HEK293 (cell line): ENCODE results near the gene NEIL1.
"Not testable (repeated sequence)": the region's sequence is repeated elsewhere in the genome, so short reads cannot be mapped to it uniquely, and the experiment has no call there.

Experiments used
- CTCF ChIA-PET: fragments of 350-600 bp; formaldehyde crosslinking; extraction: SDS; loops from one replicate; lab custom pipeline; 2021; ENCODE audit warnings: antibody characterized with exemption; lab: Yijun Ruan, JAX
- POLR2A ChIA-PET: fragments of 300-600 bp; formaldehyde crosslinking; extraction: SDS; loops from one replicate; lab custom pipeline; 2020; ENCODE audit warnings: antibody characterized with exemption, inconsistent platforms; lab: Yijun Ruan, JAX
- H3K27ac ChIP-seq: fragments of 200-500 bp; sonication (Bioruptor generic); 2 replicates; pipeline ENCODE4 v1.5.1; 2014; ENCODE audit warnings: low read depth, low read length, control low read depth, inconsistent platforms; ENCODE audit errors: extremely low read depth
- H3K36me3 ChIP-seq, 2 experiments: fragments of 200-500 bp in 1 of 2; sonication (Bioruptor generic) in 1 of 2; 1 replicate in 1 of 2; 2 replicates in 1 of 2; pipeline ENCODE4 v1.5.1; 2014 to 2017; ENCODE audit warnings: inconsistent platforms in 2 of 2, low read length in 2 of 2; ENCODE audit not compliant: control insufficient read depth in 2 of 2, insufficient read depth in 1 of 2
- H3K4me1 ChIP-seq: fragments of 200-500 bp; sonication (Bioruptor generic); 2 replicates; pipeline ENCODE4 v1.5.1; 2014; ENCODE audit warnings: mild to moderate bottlenecking, low read length, inconsistent platforms; ENCODE audit not compliant: control insufficient read depth, insufficient read depth
- H3K4me3 ChIP-seq: 2 replicates; pipeline ENCODE4 v1.5.1; 2011; ENCODE audit warnings: low read depth, mild to moderate bottlenecking, control low read depth, low read length, moderate library complexity
- H3K9me3 ChIP-seq: fragments of 200-500 bp; sonication (Bioruptor generic); 2 replicates; pipeline ENCODE4 v1.5.1; 2014; ENCODE audit warnings: low read depth, low read length, inconsistent platforms; ENCODE audit not compliant: control insufficient read depth, insufficient read depth
- GLIS1 ChIP-seq: fragments of 450-650 bp; formaldehyde crosslinking; IDR thresholded peaks from 2 replicates; pipeline ENCODE4 v1.5.1; 2016; ENCODE audit warnings: missing biosample characterization, missing genetic modification characterization
- ZBTB21 ChIP-seq: fragments of 450-650 bp; formaldehyde crosslinking; IDR thresholded peaks from 2 replicates; pipeline ENCODE4 v1.5.1; 2017; ENCODE audit warnings: missing biosample characterization, missing genetic modification characterization
- ZEB2 ChIP-seq: fragments of 450-650 bp; formaldehyde crosslinking; IDR thresholded peaks from 2 replicates; pipeline ENCODE4 v1.5.1; 2016; ENCODE audit warnings: missing biosample characterization, missing genetic modification characterization
- ZNF169 ChIP-seq: fragments of 450-650 bp; formaldehyde crosslinking; IDR thresholded peaks from 2 replicates; pipeline ENCODE4 v1.5.1; 2016; ENCODE audit warnings: missing biosample characterization, missing genetic modification characterization
- ZNF23 ChIP-seq: fragments of 450-650 bp; formaldehyde crosslinking; IDR thresholded peaks from 2 replicates; pipeline ENCODE4 v1.5.1; 2016; ENCODE audit warnings: missing biosample characterization, missing genetic modification characterization, borderline replicate concordance
- ZNF335 ChIP-seq: fragments of 450-650 bp; formaldehyde crosslinking; conservative IDR thresholded peaks from 2 replicates; pipeline ENCODE4 v1.5.1; 2016; ENCODE audit warnings: missing biosample characterization, missing genetic modification characterization
- ZNF529 ChIP-seq: fragments of 450-650 bp; formaldehyde crosslinking; IDR thresholded peaks from 2 replicates; pipeline ENCODE4 v1.5.1; 2017; ENCODE audit warnings: missing genetic modification characterization, missing biosample characterization; ENCODE audit not compliant: insufficient replicate concordance
- ZNF621 ChIP-seq: fragments of 450-650 bp; formaldehyde crosslinking; IDR thresholded peaks from 2 replicates; pipeline ENCODE4 v1.5.1; 2017; ENCODE audit warnings: missing biosample characterization, missing genetic modification characterization
- ZNF623 ChIP-seq: fragments of 450-650 bp; formaldehyde crosslinking; IDR thresholded peaks from 2 replicates; pipeline ENCODE4 v1.5.1; 2016; ENCODE audit warnings: missing biosample characterization, missing genetic modification characterization
- ZNF837 ChIP-seq: fragments of 450-650 bp; formaldehyde crosslinking; IDR thresholded peaks from 2 replicates; pipeline ENCODE4 v1.5.1; 2016; ENCODE audit warnings: missing biosample characterization, missing genetic modification characterization
- TF ChIP-seq, protein P1 (sequence below): fragments of 450-650 bp; formaldehyde crosslinking; IDR thresholded peaks from 2 replicates; pipeline ENCODE4 v1.5.1; 2017; ENCODE audit warnings: missing biosample characterization, missing genetic modification characterization
- TF ChIP-seq, protein P2 (sequence below): fragments of 450-650 bp; formaldehyde crosslinking; IDR thresholded peaks from 2 replicates; pipeline ENCODE4 v1.5.1; 2017; ENCODE audit warnings: missing biosample characterization, missing genetic modification characterization
- TF ChIP-seq, protein P3 (sequence below): fragments of 450-650 bp; formaldehyde crosslinking; IDR thresholded peaks from 2 replicates; pipeline ENCODE4 v1.5.1; 2016; ENCODE audit warnings: missing biosample characterization, missing genetic modification characterization
- TF ChIP-seq, protein P4 (sequence below): fragments of 450-650 bp; formaldehyde crosslinking; IDR thresholded peaks from 2 replicates; pipeline ENCODE4 v1.5.1; 2016; ENCODE audit warnings: missing biosample characterization, missing genetic modification characterization
- TF ChIP-seq, protein P5 (sequence below): fragments of 450-650 bp; formaldehyde crosslinking; IDR thresholded peaks from 2 replicates; pipeline ENCODE4 v1.5.1; 2016; ENCODE audit warnings: missing biosample characterization, missing genetic modification characterization

Gene NEIL1, protein sequence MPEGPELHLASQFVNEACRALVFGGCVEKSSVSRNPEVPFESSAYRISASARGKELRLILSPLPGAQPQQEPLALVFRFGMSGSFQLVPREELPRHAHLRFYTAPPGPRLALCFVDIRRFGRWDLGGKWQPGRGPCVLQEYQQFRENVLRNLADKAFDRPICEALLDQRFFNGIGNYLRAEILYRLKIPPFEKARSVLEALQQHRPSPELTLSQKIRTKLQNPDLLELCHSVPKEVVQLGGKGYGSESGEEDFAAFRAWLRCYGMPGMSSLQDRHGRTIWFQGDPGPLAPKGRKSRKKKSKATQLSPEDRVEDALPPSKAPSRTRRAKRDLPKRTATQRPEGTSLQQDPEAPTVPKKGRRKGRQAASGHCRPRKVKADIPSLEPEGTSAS

DNA sequence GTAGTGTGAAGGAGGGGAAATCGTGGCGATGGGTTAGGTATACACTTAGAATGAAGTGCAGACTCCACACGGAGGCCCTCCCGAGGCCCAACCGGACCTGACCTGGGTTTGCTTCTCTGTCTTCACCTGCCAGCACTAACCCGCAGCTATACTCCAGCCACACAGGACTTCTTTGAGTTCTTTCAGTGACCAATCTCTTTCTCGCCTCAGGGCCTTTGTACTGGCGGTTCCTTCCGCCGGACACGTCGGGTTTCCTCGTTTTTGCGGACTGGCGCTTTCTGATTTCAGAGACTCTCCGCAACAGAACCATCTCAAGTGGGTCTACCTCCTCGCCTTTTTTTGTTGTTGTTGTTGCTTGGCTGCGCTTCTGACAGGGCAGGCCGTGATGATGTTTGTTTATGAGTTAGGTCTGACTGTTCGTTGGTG is at the start of gene NEIL1:
Gene NEIL1 (plus strand): TSS at position 244 of the 426 bp plus-strand sequence. CDS start 1,867 bp downstream, outside the sequence.
- ChIA-PET POLR2A (interaction anchor here (0.9 to 3.3 kb wide), 6 partner anchors 12 to 304 kb away, joined by 3 to 31 read pairs (median 3); partner anchors contain the start of genes COMMD4, IMP3, MAN2C1 and SNUPN), CTCF (no interaction called here)
- peak within 1 kb of the TSS; percentile 88 for H3K27ac ChIP-seq
- peaks cover 10 to 14% of the 10 kb centered on the region in 2 experiments; a peak in 2 of 3 replicates for H3K36me3 ChIP-seq
- peaks cover 6% of the 10 kb centered on the region; the same call in 1 of the 2 replicates for H3K4me1 ChIP-seq
- no peaks in the 10 kb centered on the region for H3K9me3 ChIP-seq
- peak within 1 kb of the TSS; percentile 62 for H3K4me3 ChIP-seq
- TF ChIP-seq, protein P1, sequence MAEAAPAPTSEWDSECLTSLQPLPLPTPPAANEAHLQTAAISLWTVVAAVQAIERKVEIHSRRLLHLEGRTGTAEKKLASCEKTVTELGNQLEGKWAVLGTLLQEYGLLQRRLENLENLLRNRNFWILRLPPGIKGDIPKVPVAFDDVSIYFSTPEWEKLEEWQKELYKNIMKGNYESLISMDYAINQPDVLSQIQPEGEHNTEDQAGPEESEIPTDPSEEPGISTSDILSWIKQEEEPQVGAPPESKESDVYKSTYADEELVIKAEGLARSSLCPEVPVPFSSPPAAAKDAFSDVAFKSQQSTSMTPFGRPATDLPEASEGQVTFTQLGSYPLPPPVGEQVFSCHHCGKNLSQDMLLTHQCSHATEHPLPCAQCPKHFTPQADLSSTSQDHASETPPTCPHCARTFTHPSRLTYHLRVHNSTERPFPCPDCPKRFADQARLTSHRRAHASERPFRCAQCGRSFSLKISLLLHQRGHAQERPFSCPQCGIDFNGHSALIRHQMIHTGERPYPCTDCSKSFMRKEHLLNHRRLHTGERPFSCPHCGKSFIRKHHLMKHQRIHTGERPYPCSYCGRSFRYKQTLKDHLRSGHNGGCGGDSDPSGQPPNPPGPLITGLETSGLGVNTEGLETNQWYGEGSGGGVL (tag by site-specific recombination), result no peak
- TF ChIP-seq ZNF169 (tag by site-specific recombination) (no peak), ZNF623 (tag by site-specific recombination) (peak; percentile 48; the same call in 1 of the 2 replicates)

DNA sequence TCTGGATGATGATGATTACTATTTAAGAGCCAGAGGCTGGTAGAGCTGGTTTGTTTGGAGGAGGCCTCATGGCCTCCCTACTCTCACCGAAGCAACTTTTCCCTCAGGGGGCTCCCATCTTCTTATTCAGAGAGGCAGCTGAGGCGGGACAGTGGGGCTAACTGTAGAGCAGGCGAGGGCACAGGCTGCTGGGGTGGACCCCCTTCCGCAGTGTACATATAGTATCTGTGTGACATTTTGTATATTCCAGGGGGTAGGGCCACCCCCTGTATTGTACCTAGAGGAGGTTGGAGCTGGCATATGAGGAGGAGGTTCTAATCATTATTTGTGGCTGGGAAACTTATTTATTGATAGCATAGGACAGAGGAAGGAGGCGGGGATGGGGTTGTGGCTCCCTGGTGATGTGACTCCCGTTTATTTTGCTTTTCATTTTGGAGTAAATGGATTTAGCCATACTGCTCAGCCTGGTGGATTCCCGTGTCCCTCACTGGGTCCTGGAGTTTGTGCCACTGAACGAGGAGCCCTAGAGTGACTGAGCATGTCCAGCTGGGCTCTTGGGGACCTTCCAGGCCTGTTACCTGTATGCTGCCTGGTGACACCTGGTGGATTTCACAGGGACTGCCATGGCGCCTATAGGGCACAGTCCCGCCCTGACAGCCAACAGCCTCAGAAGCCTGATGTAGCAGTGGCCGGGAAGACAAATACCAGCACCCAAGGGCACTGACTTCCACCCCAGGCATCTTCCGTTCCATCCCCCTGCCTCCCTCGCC is 48.1 kb upstream of the NEIL1 start:
- H3K4me3 ChIP-seq, H3K36me3 ChIP-seq, H3K9me3 ChIP-seq, H3K27ac ChIP-seq, H3K4me1 ChIP-seq, POLR2A ChIA-PET: not testable (repeated sequence)
- CTCF ChIA-PET, result interaction anchor here (0.6 to 2.1 kb wide), 3 partner anchors 98 to 269 kb away, joined by 3 to 12 read pairs (median 3); no protein-coding TSS in a partner anchor

DNA sequence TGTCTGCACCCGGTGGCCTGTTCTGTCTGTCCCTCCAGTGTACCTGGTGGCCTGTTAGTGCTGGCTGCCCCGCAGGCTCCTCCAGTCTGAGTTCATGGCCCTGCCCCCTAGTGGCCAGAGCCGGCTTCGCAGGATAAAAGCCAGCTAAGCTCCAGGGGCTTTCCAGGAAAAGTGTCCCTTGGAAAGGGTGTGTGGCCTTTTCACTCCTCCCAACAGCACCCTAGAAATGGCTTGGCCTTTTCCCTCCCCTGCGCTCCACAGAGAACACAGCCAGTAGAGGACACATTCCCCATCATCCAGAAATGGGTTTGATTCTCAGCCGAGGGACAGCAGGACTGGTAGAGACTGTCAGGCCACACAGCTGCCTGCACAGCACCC is 47.5 kb upstream of the NEIL1 start:
- H3K4me1 ChIP-seq, H3K36me3 ChIP-seq, POLR2A ChIA-PET, H3K4me3 ChIP-seq, H3K27ac ChIP-seq, H3K9me3 ChIP-seq: not testable (repeated sequence)
- CTCF ChIA-PET, result interaction anchor here (0.7 to 2.1 kb wide), 3 partner anchors 76 to 269 kb away, joined by 3 to 12 read pairs (median 3); no protein-coding TSS in a partner anchor
- TF ChIP-seq ZNF335, result 0 out of 2 replicates have a peak, but pooled peaks have one; percentile 27
- TF ChIP-seq, protein P2, sequence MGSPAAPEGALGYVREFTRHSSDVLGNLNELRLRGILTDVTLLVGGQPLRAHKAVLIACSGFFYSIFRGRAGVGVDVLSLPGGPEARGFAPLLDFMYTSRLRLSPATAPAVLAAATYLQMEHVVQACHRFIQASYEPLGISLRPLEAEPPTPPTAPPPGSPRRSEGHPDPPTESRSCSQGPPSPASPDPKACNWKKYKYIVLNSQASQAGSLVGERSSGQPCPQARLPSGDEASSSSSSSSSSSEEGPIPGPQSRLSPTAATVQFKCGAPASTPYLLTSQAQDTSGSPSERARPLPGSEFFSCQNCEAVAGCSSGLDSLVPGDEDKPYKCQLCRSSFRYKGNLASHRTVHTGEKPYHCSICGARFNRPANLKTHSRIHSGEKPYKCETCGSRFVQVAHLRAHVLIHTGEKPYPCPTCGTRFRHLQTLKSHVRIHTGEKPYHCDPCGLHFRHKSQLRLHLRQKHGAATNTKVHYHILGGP, result peak; percentile 67

DNA sequence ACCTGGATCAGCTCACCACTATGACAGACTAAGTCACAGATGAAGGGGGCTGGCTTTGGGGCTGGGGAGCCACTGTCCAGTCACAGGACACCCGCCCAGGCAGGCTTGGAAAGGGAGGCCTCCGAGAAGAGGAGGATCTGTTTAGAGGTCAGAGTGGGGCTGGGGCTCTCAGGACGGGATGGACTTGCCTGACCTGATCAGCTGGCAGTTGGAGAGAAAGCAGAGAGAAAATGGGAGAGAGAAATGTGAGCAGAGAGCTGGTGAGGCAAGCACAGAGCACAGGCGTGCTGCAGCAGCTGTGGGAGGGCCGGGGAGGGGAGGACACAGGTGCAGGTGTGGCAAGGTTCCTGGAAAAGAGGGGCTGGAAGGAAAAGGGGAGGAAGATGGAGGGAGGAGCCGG is 46.8 kb upstream of the NEIL1 start:
- H3K9me3 ChIP-seq, H3K36me3 ChIP-seq, H3K4me3 ChIP-seq, POLR2A ChIA-PET, H3K4me1 ChIP-seq, H3K27ac ChIP-seq: not testable (repeated sequence)
- CTCF ChIA-PET, result interaction anchor here (0.6 to 2.1 kb wide), 3 partner anchors 76 to 886 kb away, joined by 3 to 12 read pairs (median 3); no protein-coding TSS in a partner anchor

DNA sequence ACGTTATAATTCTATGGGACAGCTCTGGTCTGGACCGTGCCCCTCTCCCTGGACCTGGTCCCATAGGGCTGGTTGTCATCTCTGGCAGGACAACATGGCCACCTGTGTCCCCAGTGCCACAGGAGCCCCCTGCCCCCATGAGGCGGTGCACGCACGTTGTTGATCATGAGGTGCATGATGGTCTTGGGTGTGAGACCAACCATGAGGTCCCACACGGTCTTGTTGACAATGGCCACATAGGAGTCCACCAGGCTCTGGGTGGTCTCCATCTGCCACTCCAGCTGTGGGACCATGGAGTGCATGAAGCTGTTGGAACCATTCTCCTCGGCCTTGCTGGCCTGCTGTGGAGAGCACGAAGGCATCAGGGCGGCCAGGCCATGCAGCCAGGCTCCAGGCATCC is 44.5 kb upstream of the NEIL1 start:
- Histone ChIP-seq H3K9me3 (no peaks in the 10 kb centered on the region), H3K27ac (no peak overlapping the region), H3K36me3 (no peaks in the 10 kb centered on the region), H3K4me1 (no peaks in the 10 kb centered on the region), H3K4me3 (no peak overlapping the region)
- ChIA-PET POLR2A (no interaction called here), CTCF (no interaction called here)
- TF ChIP-seq, protein P3, sequence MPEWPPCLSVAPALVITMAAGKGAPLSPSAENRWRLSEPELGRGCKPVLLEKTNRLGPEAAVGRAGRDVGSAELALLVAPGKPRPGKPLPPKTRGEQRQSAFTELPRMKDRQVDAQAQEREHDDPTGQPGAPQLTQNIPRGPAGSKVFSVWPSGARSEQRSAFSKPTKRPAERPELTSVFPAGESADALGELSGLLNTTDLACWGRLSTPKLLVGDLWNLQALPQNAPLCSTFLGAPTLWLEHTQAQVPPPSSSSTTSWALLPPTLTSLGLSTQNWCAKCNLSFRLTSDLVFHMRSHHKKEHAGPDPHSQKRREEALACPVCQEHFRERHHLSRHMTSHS (tag by site-specific recombination), result no peak
- TF ChIP-seq ZNF837 (tag by site-specific recombination) (no peak), ZNF23 (tag by site-specific recombination) (no peak), GLIS1 (tag by site-specific recombination) (no peak), ZEB2 (tag by site-specific recombination) (no peak), ZBTB21 (tag by site-specific recombination) (no peak), ZNF621 (tag by site-specific recombination) (no peak), ZNF529 (tag by site-specific recombination) (no peak)
- TF ChIP-seq, protein P4, sequence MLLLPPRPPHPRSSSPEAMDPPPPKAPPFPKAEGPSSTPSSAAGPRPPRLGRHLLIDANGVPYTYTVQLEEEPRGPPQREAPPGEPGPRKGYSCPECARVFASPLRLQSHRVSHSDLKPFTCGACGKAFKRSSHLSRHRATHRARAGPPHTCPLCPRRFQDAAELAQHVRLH (tag by site-specific recombination), result no peak
- TF ChIP-seq, protein P5, sequence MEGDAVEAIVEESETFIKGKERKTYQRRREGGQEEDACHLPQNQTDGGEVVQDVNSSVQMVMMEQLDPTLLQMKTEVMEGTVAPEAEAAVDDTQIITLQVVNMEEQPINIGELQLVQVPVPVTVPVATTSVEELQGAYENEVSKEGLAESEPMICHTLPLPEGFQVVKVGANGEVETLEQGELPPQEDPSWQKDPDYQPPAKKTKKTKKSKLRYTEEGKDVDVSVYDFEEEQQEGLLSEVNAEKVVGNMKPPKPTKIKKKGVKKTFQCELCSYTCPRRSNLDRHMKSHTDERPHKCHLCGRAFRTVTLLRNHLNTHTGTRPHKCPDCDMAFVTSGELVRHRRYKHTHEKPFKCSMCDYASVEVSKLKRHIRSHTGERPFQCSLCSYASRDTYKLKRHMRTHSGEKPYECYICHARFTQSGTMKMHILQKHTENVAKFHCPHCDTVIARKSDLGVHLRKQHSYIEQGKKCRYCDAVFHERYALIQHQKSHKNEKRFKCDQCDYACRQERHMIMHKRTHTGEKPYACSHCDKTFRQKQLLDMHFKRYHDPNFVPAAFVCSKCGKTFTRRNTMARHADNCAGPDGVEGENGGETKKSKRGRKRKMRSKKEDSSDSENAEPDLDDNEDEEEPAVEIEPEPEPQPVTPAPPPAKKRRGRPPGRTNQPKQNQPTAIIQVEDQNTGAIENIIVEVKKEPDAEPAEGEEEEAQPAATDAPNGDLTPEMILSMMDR (tag by site-specific recombination), result no peak
